IMR-90 (cell line): ENCODE measurements around the gene DYNC2LI1. TPM values are rescaled to one million over a fixed set of nuclear protein-coding genes. Genes with fewer than 3 reads are reported as not detected.

ENCODE experiments used
- ATAC-seq: fragments of 200-7000 bp; cut with Tn5 transposase; 2 replicates; pipeline ENCODE4 v1.9.1; 2020; ENCODE audit warnings: low read depth, mild to moderate bottlenecking, moderate library complexity
- BruUV-seq: library from RNA; stranded (reverse); fragments of 400-500 nt; replicated peaks from 2 replicates; lab custom pipeline; 2021; lab: Mats Ljungman, UMichigan
- CTCF ChIA-PET: fragments of 300-600 bp; formaldehyde crosslinking; extraction: SDS; loops from one replicate; lab custom pipeline; 2021; ENCODE audit warnings: antibody characterized with exemption; lab: Yijun Ruan, JAX
- POLR2A ChIA-PET: fragments of 300-600 bp; sonication (Branson Sonifier 250); formaldehyde crosslinking; loops from one replicate; lab custom pipeline; 2022; ENCODE audit warnings: antibody characterized with exemption; ENCODE audit not compliant: unreplicated experiment; lab: Charles Lee
- DNase-seq: peaks from one replicate; pipeline ENCODE4 v3.0.0; 2013
- H2AFZ ChIP-seq: replicated peaks from 2 replicates; pipeline ENCODE3; 2013; ENCODE audit warnings: low read length, mild to moderate bottlenecking; ENCODE audit not compliant: poor library complexity
- H2AK5ac ChIP-seq: 2 replicates; pipeline ENCODE4 v1.6.1; 2013; ENCODE audit warnings: low read depth, low read length, inconsistent platforms
- H2AK9ac ChIP-seq: replicated peaks from 2 replicates; pipeline ENCODE3; 2013; ENCODE audit warnings: mild to moderate bottlenecking, low read depth, low read length, moderate library complexity; ENCODE audit not compliant: poor library complexity
- H2BK120ac ChIP-seq: 2 replicates; pipeline ENCODE4 v1.6.1; 2013; ENCODE audit warnings: low read depth, low read length, inconsistent platforms
- H2BK15ac ChIP-seq: 3 replicates; pipeline ENCODE4 v1.6.1; 2013; ENCODE audit warnings: low read depth, low read length, inconsistent platforms
- H2BK20ac ChIP-seq: 2 replicates; pipeline ENCODE4 v1.6.1; 2013; ENCODE audit warnings: low read depth, mild to moderate bottlenecking, inconsistent platforms, low read length, moderate library complexity
- H2BK5ac ChIP-seq: 2 replicates; pipeline ENCODE4 v1.6.1; 2013; ENCODE audit warnings: mild to moderate bottlenecking, low read depth, low read length, inconsistent platforms; ENCODE audit not compliant: poor library complexity, severe bottlenecking
- H3K14ac ChIP-seq: replicated peaks from 2 replicates; pipeline ENCODE4 v1.6.1; 2013; ENCODE audit warnings: low read depth, low read length, inconsistent platforms
- H3K18ac ChIP-seq: 2 replicates; pipeline ENCODE4 v1.6.1; 2013; ENCODE audit warnings: low read depth, low read length, control low read depth
- H3K23ac ChIP-seq: 2 replicates; pipeline ENCODE4 v1.6.1; 2013; ENCODE audit warnings: low read depth, low read length, inconsistent platforms
- H3K27ac ChIP-seq: 2 replicates; pipeline ENCODE4 v1.5.1; 2013; ENCODE audit warnings: mild to moderate bottlenecking, control low read depth, low read length; ENCODE audit not compliant: insufficient read depth
- H3K27me3 ChIP-seq: 2 replicates; pipeline ENCODE4 v1.6.1; 2013; ENCODE audit warnings: low read length; ENCODE audit not compliant: control insufficient read depth, insufficient read depth
- H3K36me3 ChIP-seq: 2 replicates; pipeline ENCODE4 v1.6.1; 2013; ENCODE audit warnings: low read length, mixed read lengths; ENCODE audit not compliant: control insufficient read depth, insufficient read depth
- H3K4ac ChIP-seq: 2 replicates; pipeline ENCODE4 v1.6.1; 2013; ENCODE audit warnings: low read depth, low read length, inconsistent platforms
- H3K4me1 ChIP-seq: 2 replicates; pipeline ENCODE4 v1.6.1; 2013; ENCODE audit warnings: low read length, mixed read lengths; ENCODE audit not compliant: control insufficient read depth, insufficient read depth
- H3K4me2 ChIP-seq: 2 replicates; pipeline ENCODE4 v1.6.1; 2013; ENCODE audit warnings: low read depth, mild to moderate bottlenecking, control low read depth, low read length, moderate library complexity
- H3K4me3 ChIP-seq: 2 replicates; pipeline ENCODE4 v1.5.1; 2013; ENCODE audit warnings: low read depth, mild to moderate bottlenecking, control low read depth, low read length, moderate library complexity; ENCODE audit not compliant: insufficient read depth
- H3K56ac ChIP-seq: 2 replicates; pipeline ENCODE4 v1.6.1; 2013; ENCODE audit warnings: low read length, inconsistent platforms; ENCODE audit not compliant: insufficient read depth; ENCODE audit errors: extremely low read depth
- H3K79me1 ChIP-seq, 2 experiments: 2 replicates each; pipeline ENCODE4 v1.6.1; 2013; ENCODE audit warnings: low read length in 2 of 2, inconsistent platforms in 1 of 2, low read depth in 1 of 2
- H3K9ac ChIP-seq: 2 replicates; pipeline ENCODE4 v1.6.1; 2013; ENCODE audit warnings: low read depth, low read length, control low read depth
- H3K9me1 ChIP-seq: 2 replicates; pipeline ENCODE4 v1.6.1; 2013; ENCODE audit warnings: low read length, inconsistent platforms; ENCODE audit not compliant: insufficient read depth
- H3K9me3 ChIP-seq: 2 replicates; pipeline ENCODE4 v1.6.1; 2013; ENCODE audit warnings: low read length; ENCODE audit not compliant: control insufficient read depth, insufficient read depth
- H4K20me1 ChIP-seq: 2 replicates; pipeline ENCODE4 v1.6.1; 2013; ENCODE audit warnings: low read length, inconsistent platforms; ENCODE audit not compliant: insufficient read depth
- H4K5ac ChIP-seq: 2 replicates; pipeline ENCODE4 v1.6.1; 2013; ENCODE audit warnings: mild to moderate bottlenecking, low read depth, low read length, control low read depth
- H4K8ac ChIP-seq, 2 experiments: 2 replicates each; pipeline ENCODE4 v1.6.1; 2013; ENCODE audit warnings: low read depth in 2 of 2, low read length in 2 of 2, control low read depth in 1 of 2, inconsistent platforms in 1 of 2
- H4K91ac ChIP-seq: 2 replicates; pipeline ENCODE4 v1.6.1; 2013; ENCODE audit warnings: low read depth, low read length, inconsistent platforms; ENCODE audit not compliant: insufficient read depth
- BHLHE40 ChIP-seq: fragments of 150-350 bp; IDR thresholded peaks from 2 replicates; pipeline ENCODE4 v1.6.1; 2016; ENCODE audit warnings: mild to moderate bottlenecking, low read depth, low read length
- CEBPB ChIP-seq: IDR thresholded peaks from 2 replicates; pipeline ENCODE4 v1.6.1; 2012; ENCODE audit warnings: low read depth, low read length, improper control_type of control experiment
- CTCF ChIP-seq: conservative IDR thresholded peaks from 2 replicates; pipeline ENCODE4 v1.5.1; 2012; ENCODE audit warnings: mild to moderate bottlenecking, low read depth, low read length, improper control_type of control experiment
- ELK1 ChIP-seq: fragments of 150-350 bp; IDR thresholded peaks from 2 replicates; pipeline ENCODE4 v1.6.1; 2016; ENCODE audit warnings: low read depth, mild to moderate bottlenecking, low read length, moderate library complexity, borderline replicate concordance
- MAFK ChIP-seq: IDR thresholded peaks from 2 replicates; pipeline ENCODE4 v1.6.1; 2012; ENCODE audit warnings: low read depth, low read length, improper control_type of control experiment
- MAZ ChIP-seq: IDR thresholded peaks from 2 replicates; pipeline ENCODE4 v1.6.1; 2012; ENCODE audit warnings: low read depth, mild to moderate bottlenecking, low read length, improper control_type of control experiment, moderate library complexity, borderline replicate concordance
- MXI1 ChIP-seq: IDR thresholded peaks from 2 replicates; pipeline ENCODE4 v1.6.1; 2012; ENCODE audit warnings: low read depth, mild to moderate bottlenecking, low read length, moderate library complexity, borderline replicate concordance
- POLR2A ChIP-seq: IDR thresholded peaks from 2 replicates; pipeline ENCODE4 v1.6.1; 2012; ENCODE audit warnings: mild to moderate bottlenecking, low read depth, low read length
- RAD21 ChIP-seq: IDR thresholded peaks from 2 replicates; pipeline ENCODE4 v1.6.1; 2012; ENCODE audit warnings: low read length, improper control_type of control experiment
- RCOR1 ChIP-seq: IDR thresholded peaks from 2 replicates; pipeline ENCODE4 v1.6.1; 2012; ENCODE audit warnings: mild to moderate bottlenecking, low read length, improper control_type of control experiment; ENCODE audit not compliant: insufficient replicate concordance
- RFX5 ChIP-seq: IDR thresholded peaks from 2 replicates; pipeline ENCODE4 v1.8.0; 2012; ENCODE audit warnings: low read depth, mild to moderate bottlenecking, low read length, moderate library complexity
- SMC3 ChIP-seq: fragments of 150-350 bp; IDR thresholded peaks from 2 replicates; pipeline ENCODE4 v1.6.1; 2016; ENCODE audit warnings: low read depth, mild to moderate bottlenecking, antibody characterized with exemption, low read length, moderate library complexity
- USF2 ChIP-seq: fragments of 150-350 bp; IDR thresholded peaks from 2 replicates; pipeline ENCODE4 v1.6.1; 2017; ENCODE audit warnings: mild to moderate bottlenecking, antibody characterized with exemption, low read length, low read depth
- WGBS, 2 experiments: methylation state at CpG; one replicate each; pipeline versions ENCODE4 v1.1.5 to v1.1.7; 2013; ENCODE audit warnings: missing lambda C conversion rate in 2 of 2; ENCODE audit not compliant: insufficient read length in 1 of 2; ENCODE audit errors: extremely low coverage in 2 of 2; 5-methylcytosine and 5-hydroxymethylcytosine counted together
- dilution Hi-C: fragments of 300-500 bp; cut with HindIII; formaldehyde crosslinking; loops from one replicate; pipeline ENCODE4 v1.14.3; 2018; ENCODE audit warnings: low sequenced_read_pairs; ENCODE audit not compliant: unreplicated experiment
- in situ Hi-C: fragments of 300-500 bp; cut with MboI; formaldehyde crosslinking; loops from 3 replicates; pipeline ENCODE4 v1.14.3; 2019; ENCODE audit warnings: low sequenced_read_pairs, inconsistent platforms, mixed read lengths
- intact Hi-C: fragments of 100-400 bp; cut with micrococcal nuclease; formaldehyde crosslinking; loops from 2 replicates; pipeline ENCODE4 v1.10.0; 2022
- polyA plus RNA-seq, 3 experiments: library from polyadenylated mRNA; depleted of rRNA; stranded (reverse); fragments of >200 nt; gene quantifications; 2 replicates each; pipeline ENCODE4 v1.2.3, GENCODE V29; 2012; ENCODE audit warnings: low replicate concordance in 1 of 3
- total RNA-seq: library from RNA; depleted of rRNA; stranded (reverse); fragments of >200 nt; gene quantifications from 2 replicates; pipeline ENCODE4 v1.2.3, GENCODE V29; 2012

Gene DYNC2LI1
- total and polyA plus RNA-seq, 2 of the 4 experiments (the other 2 are of a cell fraction): 5.2 to 10.4 TPM

GRCh38 chr2:43812947-43813346 is 39.1 kb downstream of the DYNC2LI1 start:
- Histone ChIP-seq H3K18ac (no peak overlapping the region), H3K56ac (no peak overlapping the region), H2AFZ (no peak overlapping the region), H2AK9ac (no peak overlapping the region), H2BK15ac (no peak overlapping the region), H3K4ac (no peak overlapping the region), H3K4me2 (no peak overlapping the region), H2BK120ac (no peak overlapping the region), H4K8ac (no peak overlapping the region), H3K27me3 (no peaks in the 10 kb centered on the region), H2BK20ac (no peak overlapping the region), H3K9me1 (no peaks in the 10 kb centered on the region), H3K4me1 (no peaks in the 10 kb centered on the region), H3K36me3 (0 out of 2 replicates have a peak, but pooled peaks cover 2% of the 10 kb centered on the region), H3K9ac (no peak overlapping the region), H2BK5ac (no peak overlapping the region), H3K79me1 (no peaks in the 10 kb centered on the region), H2AK5ac (no peak overlapping the region), H4K91ac (no peak overlapping the region), H3K14ac (no peak overlapping the region), H3K4me3 (no peak overlapping the region), H4K5ac (no peak overlapping the region), H3K27ac (no peak overlapping the region), H4K20me1 (no peaks in the 10 kb centered on the region), H3K9me3 (no peaks in the 10 kb centered on the region), H3K23ac (no peak overlapping the region)
- no peak for DNase-seq
- in situ Hi-C loops: no loop called here
- BruUV-seq: no TSS peak
- ATAC-seq: no peak
- POLR2A ChIA-PET: no interaction called here
- intact Hi-C loops: no loop called here
- TF ChIP-seq POLR2A: no peak
- TF ChIP-seq CEBPB: no peak
- no peak for TF ChIP-seq MAZ
- TF ChIP-seq RAD21: no peak
- no peak for TF ChIP-seq MXI1
- no peak for TF ChIP-seq CTCF
- TF ChIP-seq MAFK: no peak
- no peak for TF ChIP-seq SMC3
- TF ChIP-seq RFX5: no peak
- TF ChIP-seq ELK1: no peak
- TF ChIP-seq BHLHE40: no peak
- TF ChIP-seq RCOR1: no peak
- no peak for TF ChIP-seq USF2
- dilution Hi-C loops: no loop called here
- CTCF ChIA-PET: no interaction called here
- WGBS, 2 experiments: no CpG with 5 or more reads among the region's 2 CpGs
